HepG2 (cell line): ENCODE results near the gene HSD11B1L.

ENCODE experiments used
- CTCF ChIP-seq: sonication (generic); formaldehyde crosslinking; IDR thresholded peaks from 2 replicates; pipeline ENCODE4 v1.5.0; 2020; ENCODE audit warnings: mild to moderate bottlenecking, missing genetic modification reagents, moderate library complexity
- MAX ChIP-seq: IDR thresholded peaks from 2 replicates; pipeline ENCODE4 v1.6.1; 2012; ENCODE audit warnings: inconsistent platforms
- MXD3 ChIP-seq: IDR thresholded peaks from 2 replicates; pipeline ENCODE4 v1.6.1; 2016; ENCODE audit warnings: mild to moderate bottlenecking, missing biosample characterization, missing genetic modification reagents
- NCOA5 ChIP-seq: sonication (generic); formaldehyde crosslinking; IDR thresholded peaks from 2 replicates; pipeline ENCODE4 v1.4.0; 2020; ENCODE audit warnings: missing genetic modification reagents
- PHF8 ChIP-seq: sonication (generic); formaldehyde crosslinking; IDR thresholded peaks from 2 replicates; pipeline ENCODE4 v1.5.0; 2020; ENCODE audit warnings: missing genetic modification reagents
- POLR2AphosphoS5 ChIP-seq: IDR thresholded peaks from 2 replicates; pipeline ENCODE4 v1.6.1; 2012; ENCODE audit warnings: low read depth, low read length
- ZFYVE20 ChIP-seq: sonication (generic); formaldehyde crosslinking; IDR thresholded peaks from 2 replicates; pipeline ENCODE4 v1.8.0; 2023; ENCODE audit warnings: low read depth, mild to moderate bottlenecking, moderate library complexity, missing genetic modification reagents, borderline replicate concordance
- ZNF362 ChIP-seq: sonication (generic); formaldehyde crosslinking; IDR thresholded peaks from 2 replicates; pipeline ENCODE4 v1.4.0; 2020; ENCODE audit warnings: missing genetic modification reagents, mild to moderate bottlenecking, borderline replicate concordance

GRCh38 chr19:5686326-5686646, 5.5 kb downstream of the HSD11B1L start:
- TF ChIP-seq CTCF (CRISPR knock-in tag) (no peak), NCOA5 (CRISPR knock-in tag) (no peak), ZFYVE20 (CRISPR knock-in tag) (no peak), MXD3 (no peak), MAX (no peak), POLR2AphosphoS5 (no peak), PHF8 (CRISPR knock-in tag) (no peak; the same call in 1 of the 2 replicates), ZNF362 (CRISPR knock-in tag) (no peak)
